Femur (tissue), 1 donor: ENCODE measurements around the gene TTLL5.

Source experiments
- DNase-seq: peaks from one replicate; pipeline ENCODE4 v3.0.0-alpha.2; 2017

Gene TTLL5

GRCh38 chr14:75702616-75703261 is 41.7 kb downstream of the TTLL5 start:
- DNase-seq, result peak; percentile 73

GRCh38 chr14:75703467-75703866 is 42.4 kb downstream of the TTLL5 start:
- DNase-seq, result no peak

GRCh38 chr14:75705014-75705413 is 44.0 kb downstream of the TTLL5 start:
- DNase-seq, result no peak

GRCh38 chr14:75709207-75709812 is 48.3 kb downstream of the TTLL5 start:
- DNase-seq, result peak; percentile 86

- DNase-seq, result peak; percentile 59
Measured at GRCh38 chr14:75711105-75711795, 50.2 kb downstream of the TTLL5 start.

GRCh38 chr14:75711796-75712211 is 50.8 kb downstream of the TTLL5 start:
- peak; percentile 83 for DNase-seq

- no peak for DNase-seq
Measured at GRCh38 chr14:75714991-75715390, 53.9 kb downstream of the TTLL5 start.

GRCh38 chr14:75715926-75716780 is 55.1 kb downstream of the TTLL5 start:
- DNase-seq, result no peak

GRCh38 chr14:75717729-75718128 is 56.7 kb downstream of the TTLL5 start:
- no peak for DNase-seq

- DNase-seq, result no peak
Measured at GRCh38 chr14:75718199-75718598, 57.2 kb downstream of the TTLL5 start.

- no peak for DNase-seq
Measured at GRCh38 chr14:75720116-75720515, 59.1 kb downstream of the TTLL5 start.

GRCh38 chr14:75720842-75721498 is 59.9 kb downstream of the TTLL5 start:
- peak; percentile 89 for DNase-seq

- DNase-seq, result no peak
Measured at GRCh38 chr14:75723716-75724115, 62.7 kb downstream of the TTLL5 start.

- DNase-seq, result no peak
Measured at GRCh38 chr14:75724414-75725204, 63.6 kb downstream of the TTLL5 start.

- no peak for DNase-seq
Measured at GRCh38 chr14:75725481-75725880, 64.4 kb downstream of the TTLL5 start.

- DNase-seq, result no peak
Measured at GRCh38 chr14:75726321-75726720, 65.3 kb downstream of the TTLL5 start.

GRCh38 chr14:75727124-75727523 is 66.1 kb downstream of the TTLL5 start:
- no peak for DNase-seq

GRCh38 chr14:75732888-75733287 is 71.8 kb downstream of the TTLL5 start:
- DNase-seq, result no peak

GRCh38 chr14:75734854-75735253 is 73.8 kb downstream of the TTLL5 start:
- DNase-seq, result no peak

- no peak for DNase-seq
Measured at GRCh38 chr14:75736845-75737485, 75.9 kb downstream of the TTLL5 start.

- no peak for DNase-seq
Measured at GRCh38 chr14:75738192-75738591, 77.1 kb downstream of the TTLL5 start.
